Activated T-helper 1 cell treated with Interleukin-2 at 50 U/mL for 16 hours (primary cell): Measurements from ENCODE around the gene UBL5.
A peak's percentile ranks its signal among the peaks of the same experiment; 100 is the strongest.
"Not testable (repeated sequence)": the region's sequence is repeated elsewhere in the genome, so short reads cannot be mapped to it uniquely, and the experiment has no call there.

Experiments used
- DNase-seq: peaks from one replicate; pipeline ENCODE4 v3.0.0-alpha.2; 2020; ENCODE audit warnings: low read depth

UBL5 gene

DNA sequence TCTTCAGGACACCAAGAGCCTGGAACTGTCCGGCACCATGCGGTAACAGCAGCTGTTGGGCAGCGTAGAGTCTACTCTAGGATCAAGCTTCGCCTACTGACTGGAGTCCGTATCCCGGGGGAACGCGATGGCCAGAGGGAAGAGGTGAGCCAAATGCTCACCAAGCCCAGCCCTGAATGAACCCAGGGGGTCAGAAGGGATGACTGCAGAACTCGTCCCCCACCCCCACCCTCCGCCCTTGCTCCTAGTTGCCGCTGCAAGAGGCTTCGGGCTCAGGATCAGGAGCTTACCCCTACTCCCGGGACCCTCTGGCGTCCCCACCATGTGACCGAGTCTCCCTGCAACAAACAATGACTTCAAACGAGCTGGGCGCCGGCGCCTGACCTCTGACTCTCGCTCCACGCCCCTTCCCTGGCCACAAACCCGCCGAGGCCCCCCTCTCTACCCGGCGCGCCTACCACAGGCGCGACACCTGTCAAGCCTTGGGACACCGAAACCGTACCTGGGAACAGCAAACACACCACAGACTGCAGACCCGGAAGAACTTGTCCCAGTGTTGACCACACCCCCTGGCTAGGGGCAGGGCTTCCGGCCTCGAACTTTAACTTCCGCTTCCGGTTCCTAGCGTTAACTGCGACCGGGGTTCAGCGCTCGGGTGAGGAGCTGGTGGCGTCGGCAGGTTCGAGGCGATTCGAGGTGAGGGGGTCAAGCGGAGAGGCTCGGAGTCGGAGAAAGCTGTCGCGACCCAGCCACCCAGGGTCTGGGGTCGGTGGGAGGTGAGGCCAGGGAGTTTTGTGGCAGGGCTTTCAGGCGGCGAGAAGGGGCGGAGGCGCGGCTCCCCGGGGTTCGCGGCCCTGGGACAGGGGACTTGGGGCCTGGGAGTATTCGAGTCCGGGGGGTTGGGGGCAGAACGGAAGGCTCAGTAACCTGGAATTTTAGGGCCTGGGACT lies at the start of gene UBL5:
UBL5 (plus strand) TSS at position 630 of the 950 bp plus-strand sequence. CDS start 420 bp downstream, outside the sequence.
- DNase-seq, result peak; percentile 83

DNA sequence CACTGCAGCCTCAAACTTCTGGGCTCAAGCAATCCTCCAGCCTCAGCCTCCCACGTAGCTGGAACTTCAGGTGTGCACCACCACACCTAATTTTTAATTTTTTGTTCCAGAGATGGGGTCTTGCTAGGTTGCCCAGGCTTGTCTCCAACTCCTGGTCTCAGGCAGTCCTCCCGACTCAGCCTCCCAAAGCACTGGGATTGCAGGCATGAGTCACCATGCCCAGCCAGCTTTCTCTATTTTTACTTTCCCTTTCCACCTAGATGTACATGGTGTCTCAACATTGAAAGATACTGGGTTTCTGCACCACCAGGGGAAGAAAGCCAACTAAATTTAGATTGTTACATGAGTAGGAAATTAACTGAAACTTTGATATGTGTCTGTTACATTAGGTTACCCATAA lies 45.4 kb upstream of the UBL5 start:
- no peak for DNase-seq

DNA sequence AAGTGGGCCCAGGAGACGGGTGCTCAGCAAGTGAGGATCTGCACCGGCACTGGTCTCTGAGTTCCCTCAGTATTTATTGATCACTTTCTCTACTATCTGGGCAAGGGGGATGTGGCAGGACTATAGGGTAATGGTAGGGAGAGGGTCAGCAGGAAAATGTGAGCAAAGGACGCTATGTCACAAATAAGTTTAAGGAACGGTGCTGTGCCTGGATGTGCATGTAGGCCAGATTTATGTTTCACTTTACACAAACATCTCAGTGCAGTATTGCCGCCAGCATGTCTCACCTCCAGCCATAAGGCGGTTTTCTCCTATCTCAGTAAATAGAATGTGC lies 43.6 kb upstream of the UBL5 start:
- not testable (repeated sequence) for DNase-seq

DNA sequence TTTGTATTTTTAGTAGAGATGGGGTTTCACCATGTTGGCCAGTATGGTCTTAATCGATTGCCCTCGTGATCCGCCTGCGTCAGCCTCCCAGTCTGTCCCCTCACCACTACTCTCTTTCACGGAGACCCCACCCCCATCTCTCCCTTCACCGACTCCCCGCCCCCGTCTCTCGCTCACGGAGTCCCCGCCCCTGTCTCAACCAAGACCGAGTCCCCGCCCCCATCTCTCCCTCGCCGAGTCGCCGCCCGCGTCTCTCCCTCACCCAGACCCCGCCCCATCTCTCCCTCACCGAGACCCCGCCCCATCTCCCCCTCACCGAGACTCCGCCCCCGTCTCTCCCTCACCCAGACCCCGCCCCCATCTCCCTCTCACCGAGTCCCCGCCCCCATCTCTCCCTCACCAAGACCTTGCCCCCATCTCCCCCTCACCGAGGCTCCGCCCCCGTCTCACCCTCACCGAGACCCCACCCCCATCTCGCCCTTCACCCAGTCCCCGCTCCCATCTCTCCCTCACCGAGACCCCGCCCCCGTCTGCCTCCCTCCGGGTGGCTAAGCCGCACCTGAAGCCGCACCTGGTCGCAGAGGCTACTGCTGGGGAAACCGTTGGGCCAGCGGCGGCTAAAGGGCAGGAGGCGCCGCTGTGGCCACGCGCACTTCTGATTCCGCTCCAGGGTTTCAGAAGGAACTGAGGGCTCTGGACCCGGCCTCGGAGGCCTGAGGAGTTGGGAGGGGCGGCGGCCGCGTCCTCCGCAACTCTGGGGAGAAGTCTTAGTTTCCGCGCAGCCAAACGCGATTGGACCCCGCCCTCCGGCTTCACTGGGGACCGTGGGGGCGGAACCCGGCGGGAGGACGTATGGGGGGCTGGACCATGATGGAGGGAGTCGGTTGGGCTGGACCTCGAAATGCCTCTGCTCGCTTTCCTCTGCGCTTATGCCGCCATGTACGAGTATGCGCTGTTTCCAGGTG lies 42.1 kb upstream of the UBL5 start:
- DNase-seq, result peak; percentile 91

DNA sequence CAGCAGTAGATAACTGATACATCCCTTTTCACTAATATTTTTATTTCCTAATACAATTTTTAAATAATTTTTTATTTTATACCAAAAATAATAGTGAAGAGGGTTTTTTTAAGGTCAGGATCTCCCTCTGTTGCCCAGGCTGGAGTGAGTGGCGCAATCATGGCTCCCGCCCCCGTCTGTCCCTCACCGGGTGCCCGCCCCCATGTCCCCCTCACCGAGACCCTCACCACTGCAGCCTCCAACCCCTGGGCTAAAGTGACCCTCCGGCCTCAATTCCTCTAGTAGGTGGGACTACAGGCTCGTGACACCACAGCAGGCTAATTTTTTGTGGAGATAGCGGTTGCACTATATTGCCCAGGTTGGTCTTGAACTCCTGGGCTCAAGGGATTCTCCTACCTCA lies 41.4 kb upstream of the UBL5 start:
- no peak for DNase-seq

DNA sequence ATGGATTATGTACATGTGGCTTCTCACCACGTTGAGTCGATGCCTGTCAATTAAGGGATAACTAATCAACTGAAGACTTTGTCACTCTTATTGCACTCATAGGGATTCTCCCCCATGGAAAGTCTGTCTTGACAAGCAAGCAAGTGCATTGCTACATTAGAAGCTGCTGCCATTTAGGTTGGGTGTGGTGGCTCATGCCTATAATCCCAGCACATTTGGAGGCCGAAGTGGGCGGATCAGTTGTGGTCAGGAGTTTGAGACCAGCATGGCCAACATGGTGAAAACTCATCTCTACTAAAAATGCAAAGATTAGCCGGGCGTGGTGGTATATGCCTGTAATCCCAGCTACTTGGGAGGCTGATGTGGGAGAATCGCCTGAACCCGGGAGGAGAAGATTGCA lies 40.9 kb upstream of the UBL5 start:
- no peak for DNase-seq

DNA sequence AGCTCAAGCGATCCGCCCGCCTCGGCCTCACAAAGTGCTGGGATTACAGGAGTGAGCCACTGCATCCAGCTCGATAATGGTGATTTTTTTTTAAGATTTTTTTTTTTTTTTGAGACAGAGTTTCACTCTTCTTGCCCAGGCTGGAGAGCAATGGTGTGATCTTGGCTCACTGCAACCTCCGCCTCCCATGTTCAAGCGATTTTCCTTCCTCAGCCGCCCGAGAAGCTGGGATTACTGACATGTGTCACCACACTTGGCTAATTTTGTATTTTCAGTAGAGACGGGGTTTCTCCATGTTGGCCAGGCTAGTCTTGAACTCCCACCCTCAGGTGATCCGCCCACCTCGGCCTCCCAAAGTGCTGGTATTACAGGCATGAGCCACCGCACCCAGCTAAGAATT lies 39.1 kb upstream of the UBL5 start:
- DNase-seq, result not testable (repeated sequence)

DNA sequence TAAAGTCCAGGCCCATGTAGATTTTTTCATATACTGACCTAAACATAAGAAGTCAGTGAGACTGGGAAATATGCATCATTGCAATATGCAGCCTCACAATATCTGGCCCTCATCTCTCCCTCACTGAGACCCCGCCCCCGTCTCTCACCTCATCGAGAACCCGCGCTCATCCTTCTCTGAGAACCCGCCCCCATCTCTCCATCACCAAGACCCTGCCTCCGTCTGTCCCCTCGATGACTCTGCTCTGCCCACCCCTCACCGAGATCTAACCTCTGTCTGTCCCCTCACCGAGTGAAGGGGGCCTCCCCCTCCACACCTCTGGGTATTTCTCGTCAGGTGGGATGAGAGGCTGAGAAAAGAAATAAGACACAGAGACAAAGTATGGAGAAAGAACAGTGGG lies 38.7 kb upstream of the UBL5 start:
- no peak for DNase-seq

DNA sequence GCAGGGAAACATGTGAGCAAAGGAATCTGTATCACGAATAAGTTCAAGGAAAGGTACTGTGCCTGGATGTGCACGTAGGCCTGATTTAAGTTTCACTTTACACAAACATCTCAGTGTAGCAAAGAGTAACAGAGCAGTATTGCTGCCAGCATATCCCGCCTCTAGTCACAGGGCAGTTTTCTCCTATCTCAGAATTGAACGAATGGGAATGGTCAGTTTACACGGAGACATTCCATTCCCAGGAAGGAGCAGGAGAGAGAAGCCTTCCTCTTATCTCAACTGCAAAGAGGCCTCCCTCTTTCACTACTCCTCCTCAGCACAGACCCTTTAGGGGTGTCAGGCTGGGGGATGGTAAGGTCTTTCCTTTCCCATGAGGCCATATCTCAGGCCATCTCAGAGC lies 38.1 kb upstream of the UBL5 start:
- not testable (repeated sequence) for DNase-seq

DNA sequence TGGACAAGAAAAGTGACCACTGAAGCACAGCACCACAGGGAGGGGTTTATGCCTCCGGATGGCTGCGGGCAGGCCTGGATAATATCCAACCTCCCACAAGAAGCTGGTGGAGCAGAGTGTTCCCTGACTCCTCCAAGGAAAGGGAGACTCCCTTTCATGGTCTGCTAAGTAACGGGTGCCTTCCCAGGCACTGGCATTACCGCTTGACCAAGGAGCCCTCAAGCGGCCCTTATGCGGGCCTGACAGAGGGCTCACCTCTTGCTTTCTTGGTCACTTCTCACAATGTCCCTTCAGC lies 36.7 kb upstream of the UBL5 start:
- DNase-seq, result not testable (repeated sequence)

DNA sequence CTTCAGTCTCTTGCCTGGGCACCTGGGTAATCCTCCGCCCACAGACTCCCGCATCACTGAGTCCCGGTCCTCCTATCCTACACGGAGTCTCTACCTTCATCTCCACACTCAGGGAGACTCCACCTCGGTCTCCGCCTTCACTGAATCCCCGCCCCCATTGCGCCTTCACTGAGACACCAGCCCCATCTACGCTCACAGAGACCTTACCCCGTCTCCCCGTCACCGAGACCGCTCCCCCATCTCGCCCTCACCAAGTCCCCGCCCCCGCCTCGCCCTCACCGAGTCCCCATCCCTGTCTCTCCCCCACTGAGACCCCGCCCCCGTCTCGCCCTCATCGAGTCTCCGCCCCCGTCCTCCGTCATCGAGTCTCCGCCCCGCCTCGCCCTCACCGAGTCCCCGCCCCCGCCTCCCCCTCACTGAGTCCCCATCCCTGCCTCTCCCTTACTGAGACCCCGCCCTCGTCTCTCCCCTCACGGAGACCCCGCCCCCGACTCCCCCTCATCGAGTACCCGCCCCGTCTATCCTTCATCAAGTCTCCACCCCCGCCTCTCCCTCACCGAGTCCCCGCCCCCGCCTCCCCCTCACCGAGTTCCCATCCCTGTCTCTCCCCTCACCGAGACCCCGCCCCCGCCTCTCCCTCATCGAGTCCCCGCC lies 36.0 kb upstream of the UBL5 start:
- peak; percentile 82 for DNase-seq

DNA sequence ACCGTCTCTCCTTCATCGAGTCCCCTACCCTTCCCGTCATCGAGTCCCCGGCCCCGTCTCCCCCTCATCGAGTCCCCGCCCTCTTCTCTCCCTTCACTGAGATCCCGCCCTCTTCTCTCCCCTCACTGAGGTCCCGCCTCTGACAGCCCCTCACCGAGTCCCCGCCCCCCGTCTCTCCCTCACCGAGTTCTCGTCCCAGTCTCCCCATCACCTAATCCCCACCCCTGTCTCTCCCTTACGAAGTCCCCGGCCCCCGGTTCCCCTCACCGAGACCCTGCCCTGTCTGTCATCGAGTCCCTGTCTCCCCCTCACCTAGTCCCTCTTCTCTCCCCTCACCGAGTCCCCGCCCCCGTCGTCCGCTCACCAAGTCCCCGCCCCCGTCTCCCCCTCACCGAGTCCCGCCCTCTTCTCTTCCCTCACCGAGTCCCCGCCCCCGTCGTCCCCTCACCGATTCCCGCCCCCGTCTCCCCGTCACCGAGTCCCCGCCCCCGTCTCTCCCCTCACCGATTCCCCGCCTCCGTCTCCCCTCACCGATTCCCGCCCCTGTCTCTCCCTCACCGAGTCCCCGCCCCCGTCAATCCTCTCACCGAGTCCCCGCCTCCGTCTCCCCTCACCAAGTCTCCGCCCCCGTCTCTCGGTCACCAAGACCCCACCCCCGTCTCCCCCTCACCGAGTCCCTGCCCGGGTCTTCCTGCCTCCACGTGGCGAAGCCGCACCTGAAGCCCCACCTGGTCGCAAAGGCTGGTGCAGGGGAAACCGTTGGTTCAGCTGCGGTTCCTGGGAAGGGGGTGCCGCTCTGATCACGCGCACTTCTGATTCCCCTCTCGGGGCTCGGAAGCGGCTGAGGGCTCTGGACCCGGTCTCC lies 35.3 kb upstream of the UBL5 start:
- DNase-seq, result peak; percentile 82

DNA sequence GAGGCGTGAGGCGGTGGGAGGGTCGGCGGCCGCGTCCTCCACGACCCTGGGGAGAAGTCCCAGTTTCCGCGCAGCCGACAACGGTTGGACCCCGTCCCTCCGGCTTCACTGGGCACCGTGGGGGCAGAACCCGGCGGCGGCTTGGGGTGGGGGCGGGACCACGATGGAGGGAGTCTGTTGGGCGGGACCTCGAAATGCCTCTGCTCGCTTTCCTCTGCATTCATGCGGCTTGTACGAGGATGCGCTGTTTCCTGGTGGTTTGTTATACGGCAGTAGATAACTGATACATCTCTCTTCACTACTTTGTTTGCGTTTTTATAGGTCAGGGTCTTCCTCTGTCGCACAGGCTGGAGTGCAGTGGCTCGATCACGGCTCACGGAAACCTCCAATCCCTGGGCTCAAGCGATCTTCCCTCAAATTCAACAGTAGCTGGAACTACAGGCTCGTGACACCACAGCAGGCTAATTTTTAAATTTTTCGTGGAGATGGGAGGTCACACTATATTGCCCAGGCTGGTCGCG lies 34.6 kb upstream of the UBL5 start:
- peak; percentile 43 for DNase-seq

DNA sequence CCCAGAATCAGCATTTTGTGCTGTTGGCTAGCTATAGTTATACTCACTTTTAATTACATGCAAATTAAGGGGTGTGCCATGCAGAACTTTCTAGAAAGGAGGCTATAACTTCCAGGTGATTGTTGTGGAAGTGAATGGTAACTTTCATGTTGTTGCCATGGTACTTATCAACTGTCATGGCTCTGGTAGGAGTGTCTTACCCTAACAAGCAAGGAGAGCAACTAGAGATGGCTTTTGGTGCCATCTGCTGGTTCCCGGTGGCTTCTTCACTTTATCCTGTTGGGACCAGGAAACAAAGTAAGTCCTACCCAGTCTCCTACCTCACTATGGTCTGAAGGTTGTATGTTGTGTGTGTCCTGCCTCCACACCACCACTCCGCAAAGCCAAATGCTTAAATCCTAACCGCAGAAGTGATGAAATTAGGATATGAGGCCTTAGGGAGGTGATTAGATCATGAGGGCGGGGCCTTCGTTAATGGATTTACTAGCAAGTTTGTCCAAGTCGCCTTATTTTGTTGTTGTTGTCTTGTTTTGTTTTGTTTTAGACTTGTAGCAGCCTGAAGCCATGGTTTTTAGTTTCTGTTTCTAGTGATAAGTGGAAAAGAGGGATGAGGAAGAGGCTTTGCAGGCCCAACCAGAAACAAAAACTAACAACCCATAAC lies 31.5 kb upstream of the UBL5 start:
- peak; percentile 70 for DNase-seq

DNA sequence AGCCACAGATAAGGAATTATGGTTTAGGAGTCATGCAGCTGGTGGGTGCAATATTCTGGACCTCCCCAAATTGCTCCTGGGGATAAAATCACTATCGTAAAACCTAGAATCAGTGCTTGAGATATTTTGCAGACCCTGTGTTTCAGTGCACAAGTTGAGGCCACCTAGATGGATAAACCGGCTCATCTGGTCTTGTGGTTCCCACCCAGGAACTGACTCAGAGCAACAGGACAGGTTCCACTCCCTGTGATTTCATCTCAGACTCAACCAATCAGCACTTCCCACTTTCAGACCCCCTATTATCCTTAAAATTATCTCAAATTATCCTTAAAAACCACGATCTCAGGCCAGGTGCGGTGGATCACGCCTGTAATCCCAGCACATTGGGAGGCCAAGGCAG lies 29.8 kb upstream of the UBL5 start:
- DNase-seq, result no peak

DNA sequence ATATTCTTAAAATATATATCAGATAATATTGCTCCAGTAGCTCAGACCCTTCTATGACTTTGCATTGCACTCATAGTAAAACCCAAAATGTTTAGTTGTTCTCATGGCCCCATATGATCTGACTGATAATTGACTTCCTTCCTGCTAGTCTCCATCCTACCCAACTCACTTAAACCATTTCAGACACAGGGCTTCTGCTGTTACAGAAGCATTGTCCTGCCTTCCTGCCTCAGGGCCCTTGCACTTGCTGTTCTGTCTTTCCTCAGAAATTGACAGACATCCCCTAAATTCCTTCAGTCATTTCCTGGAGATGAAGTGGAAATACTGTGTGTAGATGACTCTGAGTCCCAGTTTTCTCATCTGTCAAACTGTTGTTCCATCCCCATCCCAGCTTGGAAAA lies 28.6 kb upstream of the UBL5 start:
- DNase-seq, result no peak

DNA sequence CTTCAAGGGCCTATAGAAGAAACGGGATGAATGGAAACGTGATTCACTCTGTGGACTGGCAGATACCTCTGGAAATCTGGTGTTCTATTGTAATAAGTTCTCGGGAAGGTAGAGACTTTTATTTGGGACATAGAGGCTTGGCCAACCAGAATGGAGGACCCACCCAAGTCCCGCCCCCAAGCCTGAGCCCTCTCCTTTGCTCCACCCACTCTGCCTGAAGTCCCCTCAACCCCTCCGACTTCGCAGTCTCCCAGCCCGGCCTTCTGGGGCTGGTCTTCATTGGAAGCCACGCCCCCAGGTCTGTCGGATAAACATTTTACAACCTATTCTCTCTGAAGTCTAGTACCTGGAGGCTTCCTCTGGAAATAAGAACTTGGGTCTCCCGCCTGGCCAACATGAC lies 25.7 kb upstream of the UBL5 start:
- DNase-seq, result no peak

DNA sequence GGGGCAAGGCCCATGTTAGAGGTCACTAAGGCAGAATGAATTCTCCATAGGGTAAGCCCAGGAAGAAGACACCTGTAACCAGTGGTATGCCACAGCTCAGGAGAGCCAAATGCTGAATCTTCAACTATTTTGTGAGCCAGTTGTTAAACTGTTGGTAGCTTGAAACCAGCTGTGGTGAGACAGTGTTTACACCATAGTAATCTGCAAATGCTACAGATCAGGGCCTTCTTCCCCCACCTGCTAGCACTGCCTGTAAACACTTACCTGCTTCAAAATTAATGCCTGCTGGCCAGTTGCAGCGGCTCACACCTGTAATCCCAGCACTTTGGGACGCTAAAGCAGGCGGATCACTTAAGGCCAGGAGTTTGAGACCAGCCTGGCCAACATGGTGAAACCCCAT lies 20.9 kb upstream of the UBL5 start:
- no peak for DNase-seq

DNA sequence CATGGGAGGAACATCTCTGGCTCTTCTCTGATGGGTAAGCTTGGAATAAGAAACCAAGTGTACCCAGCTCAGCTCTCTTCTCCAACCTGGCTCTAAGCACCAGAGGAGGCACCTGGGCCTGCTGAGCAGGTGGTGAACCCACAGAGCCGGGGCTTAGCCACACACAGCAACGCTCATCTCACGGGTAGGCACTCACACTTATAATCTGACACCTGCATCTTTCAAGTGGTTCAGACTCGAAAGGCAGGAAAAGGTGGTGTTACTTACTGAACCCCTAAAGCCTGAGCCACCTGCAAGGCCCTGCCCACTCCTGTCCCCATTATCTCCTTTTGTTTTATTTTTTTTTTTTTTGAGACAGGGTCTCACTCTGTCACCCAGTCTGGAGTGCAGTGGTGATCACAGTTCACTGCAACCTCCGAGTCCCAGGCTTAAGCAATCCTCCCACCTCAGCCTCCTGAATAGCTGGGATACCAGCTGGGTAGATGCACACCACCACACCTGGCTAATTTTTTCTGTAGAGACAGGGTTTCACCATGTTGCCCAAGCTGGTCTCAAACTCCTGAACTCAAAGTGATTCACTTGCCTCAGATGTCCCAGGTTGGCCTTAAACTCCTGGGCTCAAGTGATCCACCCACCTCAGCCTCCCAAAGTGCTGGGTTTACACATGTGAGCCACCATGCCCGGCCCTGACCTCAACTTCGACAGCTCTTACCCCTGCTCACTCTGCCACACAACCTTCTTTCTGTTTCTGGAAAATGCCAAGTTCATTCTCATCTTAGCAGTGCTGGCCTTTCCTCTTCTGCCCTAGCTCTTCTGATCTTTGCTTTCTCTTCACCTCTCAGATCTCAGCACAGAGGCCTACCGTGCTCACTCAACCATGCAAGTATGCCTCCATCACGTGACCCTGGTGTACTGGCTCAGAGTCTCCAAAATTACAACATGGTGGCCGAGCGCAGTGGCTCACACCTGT lies 18.6 kb upstream of the UBL5 start:
- no peak for DNase-seq

DNA sequence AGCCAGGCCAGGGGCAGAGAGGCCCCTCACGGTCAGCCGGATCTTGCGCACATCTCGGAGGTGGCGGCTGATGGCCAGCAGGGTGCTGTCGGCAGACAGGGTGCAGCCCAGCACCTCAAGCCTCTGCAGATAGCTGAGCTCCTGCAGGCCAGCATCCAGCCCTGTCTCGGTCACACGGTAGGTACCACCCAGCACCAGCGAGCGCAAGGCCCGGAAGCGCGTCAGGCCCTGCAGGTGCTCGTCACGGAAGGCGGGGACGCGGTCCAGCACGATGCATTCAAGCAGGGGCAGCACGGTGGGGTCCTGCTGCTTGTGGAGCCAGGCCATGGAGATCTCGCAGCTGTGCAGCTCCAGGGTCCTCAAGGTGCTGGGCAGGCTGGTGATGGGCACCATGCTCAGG lies 16.6 kb upstream of the UBL5 start:
- no peak for DNase-seq
